ENCODE results near the gene CCDC146. TPM values are rescaled to one million over a fixed set of nuclear protein-coding genes. Genes with fewer than 3 reads are reported as not detected.

The CCDC146 gene
- total RNA-seq, 1 donor from 2014 or later, result 4.5 TPM

DNA sequence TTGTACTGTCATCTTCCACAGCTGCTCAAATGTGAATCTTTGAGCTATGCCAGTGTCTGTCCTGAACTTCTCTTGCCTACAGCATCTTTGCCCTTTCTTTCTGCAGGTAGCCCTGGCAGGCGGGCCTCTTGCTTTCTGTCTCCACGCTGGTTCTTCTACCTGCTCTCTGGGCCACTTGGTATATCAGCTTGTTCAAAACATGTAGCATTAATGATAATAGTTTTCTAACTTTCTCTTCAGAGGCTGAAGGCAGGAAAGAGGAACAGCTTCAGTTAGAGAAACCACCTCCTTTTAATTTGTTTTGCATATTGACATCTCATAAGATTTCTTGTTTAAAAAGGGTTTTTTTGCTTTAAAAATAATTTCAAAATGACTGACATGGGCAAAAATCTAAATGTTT lies 78.1 kb downstream of the CCDC146 start:
- Mint-ChIP-seq H3K36me3 (ENCODE audit: low read depth, unreplicated experiment) (no peaks in the 10 kb centered on the region), H3K27me3 (ENCODE audit: unreplicated experiment) (no peaks in the 10 kb centered on the region), H3K27ac (ENCODE audit: unreplicated experiment) (no peak overlapping the region), H3K9me3 (ENCODE audit: unreplicated experiment) (no peaks in the 10 kb centered on the region), H3K4me3 (ENCODE audit: unreplicated experiment) (no peak overlapping the region), H3K4me1 (ENCODE audit: unreplicated experiment) (peaks cover 5% of the 10 kb centered on the region)
- no peak for TF ChIP-seq CTCF (IDR thresholded peaks at IDR 0.05; ENCODE audit: unreplicated experiment)
- DNase-seq (ENCODE audit: low spot score), result no peak

- H3K27ac Mint-ChIP-seq (ENCODE audit: unreplicated experiment), result no peak overlapping the region
- DNase-seq (ENCODE audit: low spot score), result no peak
- no peaks in the 10 kb centered on the region for H3K9me3 Mint-ChIP-seq (ENCODE audit: unreplicated experiment)
- no peaks in the 10 kb centered on the region for H3K36me3 Mint-ChIP-seq (ENCODE audit: low read depth, unreplicated experiment)
- H3K27me3 Mint-ChIP-seq (ENCODE audit: unreplicated experiment), result no peaks in the 10 kb centered on the region
- peaks cover 5% of the 10 kb centered on the region for H3K4me1 Mint-ChIP-seq (ENCODE audit: unreplicated experiment)
- H3K4me3 Mint-ChIP-seq (ENCODE audit: unreplicated experiment), result no peak overlapping the region
- no peak for TF ChIP-seq CTCF (IDR thresholded peaks at IDR 0.05; ENCODE audit: unreplicated experiment)
Measured at GRCh38 chr7:77202481-77202976, 80.1 kb downstream of the CCDC146 start.

DNA sequence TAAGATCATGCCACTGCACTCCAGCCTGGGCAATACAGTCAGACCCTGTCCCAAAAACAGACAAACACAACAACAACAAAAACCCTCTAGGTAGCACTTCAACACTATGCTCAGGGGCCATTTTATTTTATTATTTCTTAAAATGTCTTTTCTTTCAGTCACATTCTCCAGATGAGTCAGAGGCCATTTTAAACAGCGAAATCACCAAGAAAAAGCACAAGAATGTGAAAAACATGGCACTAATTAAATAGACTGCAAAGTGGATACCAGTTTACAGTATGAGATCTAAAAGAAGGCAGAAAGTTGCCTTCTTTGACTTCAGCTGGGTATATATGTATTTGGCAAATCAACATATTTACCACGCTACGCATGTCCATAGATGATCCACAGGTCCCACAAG lies 83.3 kb downstream of the CCDC146 start:
- Mint-ChIP-seq H3K27me3 (ENCODE audit: unreplicated experiment) (peaks cover 5% of the 10 kb centered on the region), H3K4me3 (ENCODE audit: unreplicated experiment) (no peak overlapping the region), H3K4me1 (ENCODE audit: unreplicated experiment) (no peaks in the 10 kb centered on the region), H3K27ac (ENCODE audit: unreplicated experiment) (no peak overlapping the region), H3K9me3 (ENCODE audit: unreplicated experiment) (peaks cover 16% of the 10 kb centered on the region), H3K36me3 (ENCODE audit: low read depth, unreplicated experiment) (peaks cover 19% of the 10 kb centered on the region)
- no peak for TF ChIP-seq CTCF (IDR thresholded peaks at IDR 0.05; ENCODE audit: unreplicated experiment)
- DNase-seq (ENCODE audit: low spot score), result no peak

GRCh38 chr7:77208416-77208815 lies 86.0 kb downstream of the CCDC146 start:
- no peak overlapping the region for H3K27ac Mint-ChIP-seq (ENCODE audit: unreplicated experiment)
- peaks cover 5% of the 10 kb centered on the region for H3K27me3 Mint-ChIP-seq (ENCODE audit: unreplicated experiment)
- DNase-seq (ENCODE audit: low spot score), result no peak
- H3K9me3 Mint-ChIP-seq (ENCODE audit: unreplicated experiment), result peaks cover 16% of the 10 kb centered on the region
- no peak for TF ChIP-seq CTCF (IDR thresholded peaks at IDR 0.05; ENCODE audit: unreplicated experiment)
- H3K36me3 Mint-ChIP-seq (ENCODE audit: low read depth, unreplicated experiment), result peaks cover 19% of the 10 kb centered on the region
- no peaks in the 10 kb centered on the region for H3K4me1 Mint-ChIP-seq (ENCODE audit: unreplicated experiment)
- no peak overlapping the region for H3K4me3 Mint-ChIP-seq (ENCODE audit: unreplicated experiment)

- Mint-ChIP-seq H3K9me3 (ENCODE audit: unreplicated experiment) (peaks cover 16% of the 10 kb centered on the region), H3K36me3 (ENCODE audit: low read depth, unreplicated experiment) (peaks cover 19% of the 10 kb centered on the region), H3K27me3 (ENCODE audit: unreplicated experiment) (peaks cover 5% of the 10 kb centered on the region), H3K4me3 (ENCODE audit: unreplicated experiment) (no peak overlapping the region), H3K4me1 (ENCODE audit: unreplicated experiment) (no peaks in the 10 kb centered on the region), H3K27ac (ENCODE audit: unreplicated experiment) (no peak overlapping the region)
- DNase-seq (ENCODE audit: low spot score), result no peak
- TF ChIP-seq CTCF (IDR thresholded peaks at IDR 0.05; ENCODE audit: unreplicated experiment), result no peak
Measured at GRCh38 chr7:77209479-77210139, 87.2 kb downstream of the CCDC146 start.
